H1 (cell line): Measurements from ENCODE around the gene SCN7A. TPM values are rescaled to one million over a fixed set of nuclear protein-coding genes. Genes with fewer than 3 reads are reported as not detected.

Source experiments
- CTCF ChIA-PET: fragments of 300-600 bp; sonication (Branson Sonifier 250); formaldehyde crosslinking; loops from one replicate; lab custom pipeline; 2021; ENCODE audit not compliant: partially characterized antibody; lab: Charles Lee
- POLR2A ChIA-PET: fragments of 300-600 bp; sonication (Branson Sonifier 250); formaldehyde crosslinking; loops from one replicate; lab custom pipeline; 2021; ENCODE audit warnings: inconsistent platforms; ENCODE audit not compliant: partially characterized antibody; lab: Charles Lee
- DNase-seq, 2 experiments: peaks; one replicate each; pipeline versions ENCODE4 v3.0.0 to v3.0.0-alpha.2; 2010 to 2022; ENCODE audit warnings: low spot score in 2 of 2, low read depth in 1 of 2, mixed read lengths in 1 of 2
- FAIRE-seq: peaks from 2 replicates; lab custom pipeline; 2011; peaks lifted over from hg19 to GRCh38; lab: Jason Lieb, UNC
- H2AFZ ChIP-seq: 2 replicates; pipeline ENCODE4 v1.8.1; 2012; ENCODE audit warnings: low read length, inconsistent platforms
- H2AK5ac ChIP-seq: 2 replicates; pipeline ENCODE4 v1.6.1; 2013; ENCODE audit warnings: low read depth, low read length
- H2BK120ac ChIP-seq: replicated peaks from 2 replicates; pipeline ENCODE3; 2013; ENCODE audit warnings: low read depth, low read length, inconsistent platforms
- H2BK12ac ChIP-seq: 2 replicates; pipeline ENCODE4 v1.6.1; 2013; ENCODE audit warnings: low read depth, low read length
- H2BK15ac ChIP-seq: 2 replicates; pipeline ENCODE4 v1.6.1; 2013; ENCODE audit warnings: low read length
- H2BK20ac ChIP-seq: 2 replicates; pipeline ENCODE4 v1.6.1; 2013; ENCODE audit warnings: low read length
- H2BK5ac ChIP-seq: 2 replicates; pipeline ENCODE4 v1.6.1; 2013; ENCODE audit warnings: low read depth, low read length
- H3K14ac ChIP-seq: 2 replicates; pipeline ENCODE4 v1.6.1; 2013; ENCODE audit warnings: inconsistent platforms; ENCODE audit not compliant: insufficient read length
- H3K18ac ChIP-seq: 2 replicates; pipeline ENCODE4 v1.6.1; 2013; ENCODE audit warnings: low read length; ENCODE audit errors: extremely low read depth
- H3K23ac ChIP-seq: 2 replicates; pipeline ENCODE4 v1.6.1; 2013; ENCODE audit warnings: inconsistent platforms; ENCODE audit not compliant: insufficient read length
- H3K23me2 ChIP-seq: 2 replicates; pipeline ENCODE4 v1.6.1; 2013; ENCODE audit warnings: low read depth, low read length
- H3K27ac ChIP-seq: 2 replicates; pipeline ENCODE4 v1.6.1; 2011; ENCODE audit warnings: low read depth, low read length, inconsistent platforms
- H3K27me3 ChIP-seq, 4 experiments: replicated peaks in 1 of 4; 1 replicate in 1 of 4; 2 replicates in 3 of 4; pipeline versions ENCODE4 v1.6.1 to v1.8.1; 2011 to 2013; ENCODE audit warnings: low read length in 3 of 4, mild to moderate bottlenecking in 3 of 4, inconsistent platforms in 2 of 4, mixed read lengths in 2 of 4, moderate library complexity in 1 of 4; ENCODE audit not compliant: control insufficient read depth in 3 of 4, insufficient read depth in 3 of 4; ENCODE audit errors: extremely low read depth in 1 of 4
- H3K36me3 ChIP-seq, 4 experiments: 2 replicates each; pipeline versions ENCODE4 v1.6.1 to v1.8.1; 2011 to 2013; ENCODE audit warnings: mild to moderate bottlenecking in 4 of 4, low read length in 3 of 4, moderate library complexity in 2 of 4, control low read depth in 1 of 4, inconsistent platforms in 1 of 4; ENCODE audit not compliant: insufficient read depth in 4 of 4, control insufficient read depth in 2 of 4
- H3K4ac ChIP-seq: replicated peaks from 2 replicates; pipeline ENCODE3; 2013; ENCODE audit warnings: low read length, low read depth, mixed read lengths, inconsistent platforms; ENCODE audit not compliant: insufficient read length
- H3K4me1 ChIP-seq, 4 experiments: replicated peaks in 1 of 4; 1 replicate in 1 of 4; 2 replicates in 3 of 4; pipeline versions ENCODE4 v1.6.1 to v1.8.1; 2011 to 2013; ENCODE audit warnings: low read length in 3 of 4, inconsistent platforms in 2 of 4, mixed read lengths in 1 of 4; ENCODE audit not compliant: insufficient read depth in 4 of 4, control insufficient read depth in 3 of 4
- H3K4me2 ChIP-seq, 2 experiments: 2 replicates each; pipeline versions ENCODE4 v1.6.1 to v1.8.1; 2011 to 2013; ENCODE audit warnings: low read depth in 2 of 2, low read length in 2 of 2, control low read depth in 1 of 2, inconsistent platforms in 1 of 2, mild to moderate bottlenecking in 1 of 2; ENCODE audit not compliant: insufficient read depth in 1 of 2
- H3K4me3 ChIP-seq, 4 experiments: fragments of 200-600, 300-600 bp in 1 of 4; sonication (generic), shearing (Covaris generic), sonication (Bioruptor Twin) in 1 of 4; 2 replicates each; pipeline versions ENCODE4 v1.5.1 to v1.8.1; 2011 to 2016; ENCODE audit warnings: low read length in 4 of 4, low read depth in 3 of 4, control low read depth in 2 of 4, inconsistent platforms in 2 of 4, mild to moderate bottlenecking in 2 of 4, mixed read lengths in 1 of 4, moderate library complexity in 1 of 4; ENCODE audit not compliant: insufficient read depth in 2 of 4; ENCODE audit errors: extremely low read depth in 1 of 4
- H3K56ac ChIP-seq: replicated peaks from 2 replicates; pipeline ENCODE3; 2013; ENCODE audit warnings: low read depth, mild to moderate bottlenecking, mixed read lengths, low read length, inconsistent platforms; ENCODE audit not compliant: insufficient read length
- H3K79me1 ChIP-seq: 2 replicates; pipeline ENCODE4 v1.6.1; 2013; ENCODE audit warnings: low read depth, low read length, control low read depth
- H3K79me2 ChIP-seq, 2 experiments: 2 replicates each; pipeline versions ENCODE4 v1.6.1 to v1.8.1; 2012 to 2013; ENCODE audit warnings: low read length in 2 of 2, mild to moderate bottlenecking in 2 of 2, inconsistent platforms in 1 of 2; ENCODE audit not compliant: insufficient read depth in 2 of 2, control insufficient read depth in 1 of 2
- H3K9ac ChIP-seq, 4 experiments: replicated peaks in 1 of 4; 1 replicate in 1 of 4; 2 replicates in 3 of 4; pipeline versions ENCODE4 v1.6.1 to v1.8.1; 2011 to 2013; ENCODE audit warnings: low read depth in 3 of 4, low read length in 3 of 4, control low read depth in 2 of 4, mild to moderate bottlenecking in 2 of 4, moderate library complexity in 2 of 4, inconsistent platforms in 1 of 4; ENCODE audit errors: extremely low read depth in 1 of 4
- H3K9me3 ChIP-seq, 2 experiments: 2 replicates each; pipeline versions ENCODE4 v1.6.1 to v1.8.1; 2012 to 2013; ENCODE audit warnings: mild to moderate bottlenecking in 2 of 2, moderate library complexity in 2 of 2, control low read depth in 1 of 2, inconsistent platforms in 1 of 2, low read depth in 1 of 2, low read length in 1 of 2, mixed read lengths in 1 of 2; ENCODE audit not compliant: insufficient read depth in 2 of 2
- H4K20me1 ChIP-seq, 2 experiments: replicated peaks in 1 of 2; 2 replicates each; pipeline versions ENCODE3 to v1.8.1; 2011 to 2013; ENCODE audit warnings: inconsistent platforms in 2 of 2, low read length in 2 of 2, mild to moderate bottlenecking in 1 of 2; ENCODE audit not compliant: insufficient read depth in 2 of 2, control insufficient read depth in 1 of 2
- H4K5ac ChIP-seq: 2 replicates; pipeline ENCODE4 v1.6.1; 2013; ENCODE audit warnings: low read length, low read depth, mixed read lengths, inconsistent platforms; ENCODE audit not compliant: insufficient read length
- H4K8ac ChIP-seq: 2 replicates; pipeline ENCODE4 v1.8.0; 2013; ENCODE audit warnings: mild to moderate bottlenecking, moderate library complexity, low read length, inconsistent platforms; ENCODE audit not compliant: insufficient read depth; ENCODE audit errors: extremely low read depth
- H4K91ac ChIP-seq: replicated peaks from 2 replicates; pipeline ENCODE3; 2013; ENCODE audit warnings: low read length, mixed read lengths, inconsistent platforms; ENCODE audit not compliant: insufficient read length
- CBX5 ChIP-seq: fragments of 300-800, 300-1000 bp; sonication (generic); IDR thresholded peaks from 2 replicates; pipeline ENCODE4 v1.7.1; 2016; ENCODE audit warnings: antibody characterized with exemption, low read length, low read depth
- CBX8 ChIP-seq: fragments of 300-800, 300-1000 bp; sonication (generic); IDR thresholded peaks from 2 replicates; pipeline ENCODE4 v1.7.1; 2016; ENCODE audit warnings: low read depth, low read length, borderline replicate concordance
- CHD2 ChIP-seq: IDR thresholded peaks from 2 replicates; pipeline ENCODE4 v1.6.1; 2012; ENCODE audit warnings: low read length, improper control_type of control experiment
- EP300 ChIP-seq, 2 experiments: IDR thresholded peaks; 1 replicate in 1 of 2; 2 replicates in 1 of 2; pipeline ENCODE4 v1.6.1; 2011 to 2012; ENCODE audit warnings: low read depth in 2 of 2, low read length in 2 of 2, mild to moderate bottlenecking in 2 of 2, borderline replicate concordance in 1 of 2, inconsistent platforms in 1 of 2, moderate library complexity in 1 of 2
- GTF2F1 ChIP-seq: IDR thresholded peaks from 2 replicates; pipeline ENCODE4 v1.6.1; 2012; ENCODE audit warnings: low read depth, low read length, improper control_type of control experiment, borderline replicate concordance
- JUN ChIP-seq: IDR thresholded peaks from 2 replicates; pipeline ENCODE4 v1.6.1; 2011; ENCODE audit warnings: low read depth, mild to moderate bottlenecking, improper control_type of control experiment, low read length
- KDM4A ChIP-seq: IDR thresholded peaks from one replicate; pipeline ENCODE4 v1.7.1; 2012; ENCODE audit warnings: low read depth, mild to moderate bottlenecking, moderate library complexity, low read length, inconsistent platforms; ENCODE audit not compliant: severe bottlenecking
- SP1 ChIP-seq: IDR thresholded peaks from 2 replicates; pipeline ENCODE4 v1.6.1; 2011; ENCODE audit warnings: low read depth, low read length
- WGBS, 2 experiments: shearing (Covaris generic) in 1 of 2; methylation state at CpG; one replicate each; pipeline versions ENCODE4 v1.1.6 to v1.1.7; 2013 to 2015; ENCODE audit warnings: low lambda C conversion rate in 2 of 2, mixed read lengths in 2 of 2, inconsistent platforms in 1 of 2, low coverage in 1 of 2, missing lambda C conversion rate in 1 of 2; ENCODE audit not compliant: insufficient replicate concordance in 2 of 2, insufficient coverage in 1 of 2, insufficient read length in 1 of 2; ENCODE audit errors: extremely low coverage in 1 of 2, missing lambda C conversion rate in 1 of 2; 5-methylcytosine and 5-hydroxymethylcytosine counted together
- polyA plus RNA-seq, 7 experiments: library from polyadenylated mRNA; depleted of rRNA in 3 of 7; stranded (reverse) in 5 of 7; unstranded in 2 of 7; fragments of >200 nt in 5 of 7; fragments of 200-250 nt in 2 of 7; gene quantifications; 1 replicate in 5 of 7; 2 replicates in 1 of 7; 4 replicates in 1 of 7; pipeline versions ENCODE4 v1.2.1 to v1.2.3, GENCODE V29; 2011 to 2013; ENCODE audit warnings: missing spikeins in 2 of 7, mixed read lengths in 2 of 7
- total RNA-seq: library from RNA; stranded (reverse); fragmentation: NEBNext Ultra II Directional; extraction: Animal tissue kit (Norgen Biotek cat#: 25700); gene quantifications from 2 replicates; pipeline ENCODE4 v1.2.1, GENCODE V29; 2021
- TF ChIP-seq, protein P1 (sequence below): IDR thresholded peaks from 2 replicates; pipeline ENCODE4 v1.6.1; 2012; ENCODE audit warnings: inconsistent platforms
- TF ChIP-seq, protein P2 (sequence below): IDR thresholded peaks from 2 replicates; pipeline ENCODE4 v1.6.1; 2012; ENCODE audit warnings: inconsistent platforms
- TF ChIP-seq, protein P3 (sequence below), 3 experiments: IDR thresholded peaks; 1 replicate in 2 of 3; 2 replicates in 1 of 3; pipeline versions ENCODE4 v1.5.1 to v1.6.1; 2011; ENCODE audit warnings: low read length in 3 of 3, mild to moderate bottlenecking in 3 of 3, inconsistent platforms in 2 of 3, low read depth in 1 of 3, moderate library complexity in 1 of 3; ENCODE audit not compliant: insufficient read depth in 1 of 3; ENCODE audit errors: control extremely low read depth in 1 of 3

SCN7A gene
- total and polyA plus RNA-seq, 2 of the 8 experiments (the other 6 are each of a cell fraction or from before 2014, with no cell fraction given) = 0.09 to 0.19 TPM

- ChIA-PET POLR2A (no interaction called here), CTCF (interaction anchor here (1.0 to 1.4 kb wide), 5 partner anchors 17 to 1584 kb away, joined by 3 to 4 read pairs (median 3); no protein-coding TSS in a partner anchor)
- Histone ChIP-seq H2BK15ac (no peak overlapping the region), H2AFZ (no peak overlapping the region), H4K8ac (no peak overlapping the region), H3K4me3 (no peak overlapping the region), H3K56ac (no peak overlapping the region), H3K18ac (no peak overlapping the region), H3K79me2 (no peaks in the 10 kb centered on the region), H4K5ac (no peak overlapping the region), H3K23ac (no peak overlapping the region), H4K20me1 (no peaks in the 10 kb centered on the region), H3K9ac (no peak overlapping the region), H3K27me3 (no peaks in the 10 kb centered on the region), H3K14ac (no peak overlapping the region), H3K4ac (no peak overlapping the region), H3K36me3 (no peaks in the 10 kb centered on the region), H2BK12ac (no peak overlapping the region), H3K79me1 (no peaks in the 10 kb centered on the region), H3K4me2 (no peak overlapping the region), H2BK120ac (no peak overlapping the region), H4K91ac (no peak overlapping the region), H2BK20ac (no peak overlapping the region), H3K4me1 (no peaks in the 10 kb centered on the region), H3K23me2 (no peaks in the 10 kb centered on the region), H2BK5ac (no peak overlapping the region), H3K27ac (no peak overlapping the region), H3K9me3 (no peaks in the 10 kb centered on the region), H2AK5ac (no peak overlapping the region)
- no peak for TF ChIP-seq CBX8
- TF ChIP-seq SP1 = no peak
- TF ChIP-seq GTF2F1 = no peak
- TF ChIP-seq, protein P1, sequence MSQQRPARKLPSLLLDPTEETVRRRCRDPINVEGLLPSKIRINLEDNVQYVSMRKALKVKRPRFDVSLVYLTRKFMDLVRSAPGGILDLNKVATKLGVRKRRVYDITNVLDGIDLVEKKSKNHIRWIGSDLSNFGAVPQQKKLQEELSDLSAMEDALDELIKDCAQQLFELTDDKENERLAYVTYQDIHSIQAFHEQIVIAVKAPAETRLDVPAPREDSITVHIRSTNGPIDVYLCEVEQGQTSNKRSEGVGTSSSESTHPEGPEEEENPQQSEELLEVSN = no peak
- TF ChIP-seq, protein P2, sequence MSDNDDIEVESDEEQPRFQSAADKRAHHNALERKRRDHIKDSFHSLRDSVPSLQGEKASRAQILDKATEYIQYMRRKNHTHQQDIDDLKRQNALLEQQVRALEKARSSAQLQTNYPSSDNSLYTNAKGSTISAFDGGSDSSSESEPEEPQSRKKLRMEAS = no peak
- no peak for TF ChIP-seq KDM4A
- no peak for TF ChIP-seq CBX5
- TF ChIP-seq, protein P3, sequence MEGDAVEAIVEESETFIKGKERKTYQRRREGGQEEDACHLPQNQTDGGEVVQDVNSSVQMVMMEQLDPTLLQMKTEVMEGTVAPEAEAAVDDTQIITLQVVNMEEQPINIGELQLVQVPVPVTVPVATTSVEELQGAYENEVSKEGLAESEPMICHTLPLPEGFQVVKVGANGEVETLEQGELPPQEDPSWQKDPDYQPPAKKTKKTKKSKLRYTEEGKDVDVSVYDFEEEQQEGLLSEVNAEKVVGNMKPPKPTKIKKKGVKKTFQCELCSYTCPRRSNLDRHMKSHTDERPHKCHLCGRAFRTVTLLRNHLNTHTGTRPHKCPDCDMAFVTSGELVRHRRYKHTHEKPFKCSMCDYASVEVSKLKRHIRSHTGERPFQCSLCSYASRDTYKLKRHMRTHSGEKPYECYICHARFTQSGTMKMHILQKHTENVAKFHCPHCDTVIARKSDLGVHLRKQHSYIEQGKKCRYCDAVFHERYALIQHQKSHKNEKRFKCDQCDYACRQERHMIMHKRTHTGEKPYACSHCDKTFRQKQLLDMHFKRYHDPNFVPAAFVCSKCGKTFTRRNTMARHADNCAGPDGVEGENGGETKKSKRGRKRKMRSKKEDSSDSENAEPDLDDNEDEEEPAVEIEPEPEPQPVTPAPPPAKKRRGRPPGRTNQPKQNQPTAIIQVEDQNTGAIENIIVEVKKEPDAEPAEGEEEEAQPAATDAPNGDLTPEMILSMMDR (IDR thresholded peaks at IDR 0.05; ENCODE audit: control extremely low read depth in 1 of 3, insufficient read depth in 1 of 3, low read depth in 1 of 3, low read length in 3 of 3) = no peak
- TF ChIP-seq EP300 (IDR thresholded peaks at IDR 0.05; ENCODE audit: borderline replicate concordance in 1 of 2, low read depth in 2 of 2, low read length in 2 of 2) = no peak
- TF ChIP-seq CHD2 = no peak
- TF ChIP-seq JUN = no peak
- WGBS, 2 experiments = 84% methylated on average over 2 of the region's 2 CpGs; no CpG with 5 or more reads in 1 of the 2 experiments
- FAIRE-seq (no peak), DNase-seq (no peak)
These were observed 42.1 kb upstream of the SCN7A start for GRCh38 chr2:166536111-166536510.
